ENCODE results near the gene MKNK1.

GRCh38 chr1:46612937-46613660 lies 9.0 kb upstream of the MKNK1 start:
- TF ChIP-seq GATA2 (IDR thresholded peaks at IDR 0.05; ENCODE audit: low read depth, low read length), result no peak
- no peak for TF ChIP-seq GATA3 (IDR thresholded peaks at IDR 0.05; ENCODE audit: low read depth, low read length)
